HG03039 (cell line): ENCODE data around the gene GNA14.
"Not testable (repeated sequence)": the region's sequence is repeated elsewhere in the genome, so short reads cannot be mapped to it uniquely, and the experiment has no call there.

Experiments
- ATAC-seq: cut with Tn5 transposase; IDR thresholded peaks from one replicate; pipeline ENCODE4 v1.9.1; 2021; ENCODE audit warnings: mild to moderate bottlenecking, moderate library complexity; ENCODE audit not compliant: unreplicated experiment

GNA14 gene

DNA sequence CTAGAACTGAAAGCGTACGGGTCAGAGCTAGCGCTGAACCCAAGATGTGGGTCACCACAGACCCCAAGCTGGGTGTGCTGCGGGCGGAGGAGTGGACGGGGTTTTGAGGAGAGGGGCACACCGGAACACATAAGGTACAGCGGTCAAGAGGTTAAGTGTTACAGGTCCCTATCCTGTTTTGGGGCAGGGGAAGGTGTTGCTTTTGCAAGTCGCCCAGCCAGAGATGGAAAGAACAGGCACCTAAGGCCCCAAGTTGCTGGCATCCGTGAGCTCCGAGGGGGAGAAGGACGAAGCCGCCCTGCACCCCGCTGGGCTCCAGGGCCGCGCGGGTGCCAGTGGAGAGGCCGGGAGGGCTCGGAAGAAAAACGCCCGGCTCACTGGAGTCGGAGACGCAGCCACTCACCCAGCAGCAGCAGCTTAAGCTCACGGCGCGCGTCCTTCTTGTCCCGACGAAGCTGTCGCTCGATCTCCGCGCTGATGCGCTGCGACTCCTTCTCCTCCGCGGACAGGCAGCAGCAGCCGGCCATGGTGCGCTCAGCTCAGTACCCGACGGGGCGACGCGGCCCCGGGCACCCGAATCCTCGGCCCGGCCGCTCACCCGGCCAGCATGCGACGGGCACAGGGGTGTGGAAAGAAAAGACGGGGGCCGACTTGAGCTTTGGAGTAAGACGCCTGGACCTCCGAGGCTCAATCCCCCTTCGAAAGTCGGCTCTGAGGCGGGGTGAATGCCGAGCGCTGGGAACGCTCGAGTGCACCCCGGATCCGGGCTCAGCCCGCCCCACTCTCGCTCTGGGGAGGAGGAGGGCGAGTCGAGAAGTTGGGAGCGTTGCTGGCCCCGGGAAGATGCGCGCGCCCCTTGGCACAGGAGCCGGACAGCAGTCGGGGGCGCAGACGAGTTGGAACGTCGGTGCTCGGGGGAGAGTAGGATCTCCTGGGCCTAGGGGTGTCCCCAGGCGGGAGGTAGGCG is 572 bp downstream of the GNA14 start:
- no peak for ATAC-seq

- ATAC-seq: no peak
Measured at GRCh38 chr9:77643871-77644270, 4.3 kb downstream of the GNA14 start.

- no peak for ATAC-seq
Measured at GRCh38 chr9:77640741-77641580, 7.2 kb downstream of the GNA14 start.

DNA sequence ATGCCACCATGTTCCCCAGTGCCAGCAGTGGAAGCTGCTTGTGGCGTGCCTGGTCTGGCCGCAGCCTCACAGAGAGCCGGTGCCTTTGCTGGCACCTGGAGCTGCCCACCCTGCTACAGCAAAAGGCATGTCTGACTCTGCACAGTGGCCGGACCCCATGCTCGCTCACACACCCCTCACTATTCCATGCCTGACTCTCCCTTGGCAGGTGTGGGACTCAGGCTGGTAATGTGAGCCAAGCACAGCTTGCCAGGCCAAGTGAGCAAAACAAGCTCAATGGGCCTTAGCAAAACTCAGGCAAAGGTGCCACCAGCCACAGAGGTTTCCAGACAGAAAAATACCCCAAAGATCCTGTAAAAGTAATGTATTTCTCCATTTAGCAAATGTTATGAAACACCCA is 15.5 kb downstream of the GNA14 start:
- no peak for ATAC-seq

GRCh38 chr9:77628864-77629263 is 19.3 kb downstream of the GNA14 start:
- not testable (repeated sequence) for ATAC-seq

DNA sequence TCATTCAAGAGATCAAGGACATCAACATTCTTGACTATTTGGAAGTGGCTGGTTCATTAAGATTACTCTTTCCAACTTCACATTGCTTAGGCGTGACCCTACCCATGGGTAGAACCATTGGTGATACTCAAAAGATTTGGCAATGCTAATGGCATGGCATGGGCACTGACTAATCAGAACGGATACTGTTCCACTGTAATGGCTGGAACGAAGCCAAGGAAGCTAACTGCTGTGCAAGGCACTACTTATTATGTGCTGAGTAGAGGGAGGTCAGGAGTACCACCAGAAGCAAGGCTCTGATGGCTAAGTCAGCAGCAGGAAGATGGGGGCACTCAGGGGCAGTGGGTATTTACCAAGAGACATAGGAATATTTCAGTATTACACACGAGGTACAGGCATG is 31.9 kb downstream of the GNA14 start:
- ATAC-seq: no peak

DNA sequence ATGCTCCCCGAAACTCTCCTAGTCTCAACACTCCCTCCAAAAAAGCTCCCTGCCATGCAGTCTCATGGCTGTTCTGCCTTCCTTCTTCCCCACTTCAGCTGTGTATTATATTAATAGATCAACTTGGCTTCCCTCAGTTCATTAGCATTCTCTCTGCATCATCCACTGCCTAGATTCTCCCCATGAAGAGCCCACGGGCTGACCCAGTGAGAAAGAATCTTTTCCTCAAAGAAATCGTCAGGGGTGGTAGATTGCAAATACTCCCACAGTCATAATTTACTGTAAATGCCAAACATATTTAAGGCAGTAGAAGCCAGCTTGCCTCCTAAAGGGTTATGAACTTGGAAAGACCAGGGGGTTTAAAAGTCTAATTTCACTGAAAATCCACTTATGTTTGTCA is 33.5 kb downstream of the GNA14 start:
- no peak for ATAC-seq

DNA sequence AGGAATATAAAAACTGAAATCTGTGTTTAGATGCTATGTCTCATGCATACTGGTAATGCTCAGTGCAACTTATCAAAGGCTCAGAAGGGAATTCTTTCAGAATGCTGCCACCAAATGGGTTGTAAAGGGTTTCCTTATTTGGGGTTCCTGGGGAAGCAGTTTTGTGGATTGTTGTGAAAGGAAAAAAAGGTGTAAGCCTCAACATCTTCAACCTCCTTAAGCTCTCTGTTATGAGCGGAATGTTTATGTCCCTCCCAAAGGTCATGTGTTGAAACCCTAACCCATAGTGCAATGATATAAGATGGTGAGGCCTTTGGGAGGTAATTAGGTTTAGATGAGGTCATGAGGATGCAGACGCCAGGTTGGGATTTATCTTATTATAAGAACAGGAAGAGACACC is 41.6 kb downstream of the GNA14 start:
- ATAC-seq: no peak

DNA sequence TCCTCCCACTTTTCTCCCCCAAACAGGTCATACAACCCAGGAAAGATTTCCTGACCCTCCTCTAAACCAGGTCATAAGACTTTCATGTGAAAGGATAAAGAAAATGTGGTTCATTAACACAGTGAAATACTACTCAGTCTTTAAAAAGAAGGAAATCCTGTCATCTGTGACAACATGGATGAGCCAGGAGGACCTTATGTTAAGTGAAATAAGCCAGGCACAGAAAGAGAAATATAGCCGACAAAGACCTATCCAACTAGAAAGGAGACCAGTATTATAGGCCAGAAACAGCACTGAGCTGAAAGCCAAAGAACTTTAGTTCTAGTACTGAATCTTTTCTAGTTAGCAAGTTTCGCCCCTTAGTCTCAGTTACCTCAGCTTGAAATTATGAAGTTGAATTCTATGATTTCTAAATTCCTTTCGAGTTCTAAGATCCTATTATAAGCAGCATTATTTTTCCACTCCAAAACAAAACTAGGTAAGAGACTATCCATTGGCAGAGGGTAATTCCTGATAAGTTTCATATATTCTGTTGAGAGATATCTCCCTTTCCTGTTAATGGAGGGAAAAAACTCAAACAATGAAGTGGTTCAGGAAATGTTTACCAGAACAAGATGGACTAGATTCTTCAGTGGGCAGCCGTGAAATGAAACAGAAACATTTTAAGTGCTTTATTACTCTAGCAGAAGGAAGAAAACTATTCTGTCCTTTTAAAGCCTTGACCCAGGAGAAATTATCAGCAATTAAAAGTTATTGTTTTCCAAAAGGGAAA is 42.5 kb downstream of the GNA14 start:
- no peak for ATAC-seq

GRCh38 chr9:77604316-77604715 is 43.8 kb downstream of the GNA14 start:
- no peak for ATAC-seq

DNA sequence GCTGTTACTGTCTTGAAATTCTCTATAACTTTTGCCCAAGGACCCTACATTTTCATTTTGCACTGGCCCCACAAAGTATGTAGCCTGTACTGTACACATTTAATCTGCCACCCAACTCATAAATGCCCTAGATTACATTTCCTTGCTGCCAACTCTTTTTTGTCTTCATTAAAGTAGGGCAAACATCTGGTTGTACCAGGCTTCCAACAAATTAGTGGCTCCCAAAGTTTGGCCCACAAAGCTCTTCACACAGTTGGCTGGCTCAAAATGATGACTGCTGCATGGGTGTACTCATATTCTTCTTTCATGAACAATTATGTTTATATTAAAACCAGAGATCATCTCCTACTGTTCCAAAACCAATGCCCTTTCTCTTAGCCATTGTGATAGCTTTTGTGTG is 45.3 kb downstream of the GNA14 start:
- no peak for ATAC-seq

- no peak for ATAC-seq
Measured at GRCh38 chr9:77601476-77602099, 46.5 kb downstream of the GNA14 start.

- ATAC-seq: no peak
Measured at GRCh38 chr9:77600810-77601209, 47.3 kb downstream of the GNA14 start.

GRCh38 chr9:77599492-77599891 is 48.6 kb downstream of the GNA14 start:
- no peak for ATAC-seq

GRCh38 chr9:77598991-77599390 is 49.1 kb downstream of the GNA14 start:
- no peak for ATAC-seq

GRCh38 chr9:77598524-77598923 is 49.6 kb downstream of the GNA14 start:
- ATAC-seq: no peak

DNA sequence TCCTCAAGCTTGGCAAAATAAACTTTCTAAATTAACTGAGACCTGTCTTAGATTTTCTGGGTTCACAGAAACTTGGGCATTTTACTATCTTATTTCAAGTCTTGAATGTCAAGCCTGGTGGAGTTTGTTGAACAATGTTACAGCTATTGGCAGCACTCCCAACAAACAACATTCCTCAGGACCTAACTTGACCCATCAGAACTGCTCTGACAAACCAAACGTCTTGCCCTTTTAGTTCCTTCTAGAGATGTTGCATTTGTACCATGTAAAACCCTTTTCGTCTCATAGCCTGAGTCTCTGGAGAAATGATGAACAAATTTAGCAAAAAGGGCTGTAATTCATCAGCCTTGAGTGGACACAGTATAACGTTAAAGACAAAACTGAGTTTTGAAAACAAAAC is 51.1 kb downstream of the GNA14 start:
- no peak for ATAC-seq

GRCh38 chr9:77595426-77596095 is 52.6 kb downstream of the GNA14 start:
- ATAC-seq: no peak

DNA sequence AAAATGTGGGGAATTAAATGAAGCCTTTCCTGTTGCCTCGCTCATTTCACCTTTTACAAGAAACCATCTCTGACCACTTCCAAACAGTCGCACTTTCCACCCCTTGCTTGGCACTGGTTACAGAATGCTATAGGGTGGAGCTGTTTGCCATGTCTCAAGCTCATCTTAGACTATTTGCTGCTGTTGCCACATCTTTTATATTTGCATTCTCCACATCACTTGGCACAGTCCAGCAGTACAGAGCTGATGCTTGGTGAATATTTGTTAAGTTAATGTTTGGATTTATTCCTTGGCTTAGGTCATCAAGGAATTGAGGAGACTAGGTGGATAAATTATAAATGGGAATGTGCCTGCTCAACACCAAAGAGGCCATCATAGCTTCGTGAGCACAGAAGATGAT is 53.2 kb downstream of the GNA14 start:
- no peak for ATAC-seq

- no peak for ATAC-seq
Measured at GRCh38 chr9:77593528-77593927, 54.6 kb downstream of the GNA14 start.
